WI38 (cell line): ENCODE measurements around the gene DALRD3.

Source experiments
- H3K4me3 ChIP-seq: 2 replicates; pipeline ENCODE4 v1.5.1; 2011; ENCODE audit warnings: low read depth, mild to moderate bottlenecking, control low read depth, low read length
- CTCF ChIP-seq: IDR thresholded peaks from 2 replicates; pipeline ENCODE4 v1.5.1; 2012; ENCODE audit warnings: low read depth, mild to moderate bottlenecking, control low read depth, low read length

DALRD3 gene

GRCh38 chr3:48991851-48992545 is 26.4 kb downstream of the DALRD3 start:
- 0 out of 2 replicates have a peak overlapping the region, but pooled peaks have one; percentile 0 for H3K4me3 ChIP-seq
- no peak for TF ChIP-seq CTCF

- H3K4me3 ChIP-seq: peak overlapping the region; percentile 80
- no peak for TF ChIP-seq CTCF
Observed at GRCh38 chr3:48990636-48991469, 27.5 kb downstream of the DALRD3 start.

DNA sequence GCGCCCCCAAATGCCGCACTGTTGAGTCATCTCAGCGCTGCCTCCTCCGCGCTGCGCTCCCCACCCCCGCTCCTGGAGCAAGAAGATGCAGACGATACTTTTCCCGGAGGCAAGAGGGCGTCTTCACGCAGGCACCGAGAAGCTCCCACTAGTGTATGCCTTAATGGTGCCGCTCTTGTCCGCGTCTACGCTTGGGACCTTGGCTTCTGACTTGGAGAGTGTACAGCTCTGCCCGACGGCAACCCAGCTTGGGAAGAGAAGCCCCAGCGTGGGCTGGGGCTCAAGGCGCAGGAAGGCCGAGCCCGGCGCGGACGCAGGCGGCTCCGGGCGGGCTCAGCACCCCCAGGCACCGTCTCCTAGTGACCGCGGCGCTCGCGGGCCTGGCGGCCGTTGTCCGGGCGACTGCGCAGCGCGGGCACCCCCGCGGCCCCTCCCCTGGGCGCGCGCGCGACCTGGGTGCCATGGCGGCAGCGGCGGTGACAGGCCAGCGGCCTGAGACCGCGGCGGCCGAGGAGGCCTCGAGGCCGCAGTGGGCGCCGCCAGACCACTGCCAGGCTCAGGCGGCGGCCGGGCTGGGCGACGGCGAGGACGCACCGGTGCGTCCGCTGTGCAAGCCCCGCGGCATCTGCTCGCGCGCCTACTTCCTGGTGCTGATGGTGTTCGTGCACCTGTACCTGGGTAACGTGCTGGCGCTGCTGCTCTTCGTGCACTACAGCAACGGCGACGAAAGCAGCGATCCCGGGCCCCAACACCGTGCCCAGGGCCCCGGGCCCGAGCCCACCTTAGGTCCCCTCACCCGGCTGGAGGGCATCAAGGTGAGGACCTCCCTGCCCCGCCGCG is 28.4 kb downstream of the DALRD3 start, which contains the start of gene P4HTM:
TSS of gene P4HTM (plus strand) at position 446 of the 840 bp plus-strand sequence. CDS start at position 462, 16 bp downstream.
- peak within 1 kb of the TSS; percentile 80 for H3K4me3 ChIP-seq
- TF ChIP-seq CTCF: peak; percentile 31

- peak overlapping the region; percentile 80 for H3K4me3 ChIP-seq
- TF ChIP-seq CTCF: no peak
Observed at GRCh38 chr3:48989126-48989795, 29.1 kb downstream of the DALRD3 start.

GRCh38 chr3:48985831-48986376 is 32.5 kb downstream of the DALRD3 start:
- TF ChIP-seq CTCF: no peak

DNA sequence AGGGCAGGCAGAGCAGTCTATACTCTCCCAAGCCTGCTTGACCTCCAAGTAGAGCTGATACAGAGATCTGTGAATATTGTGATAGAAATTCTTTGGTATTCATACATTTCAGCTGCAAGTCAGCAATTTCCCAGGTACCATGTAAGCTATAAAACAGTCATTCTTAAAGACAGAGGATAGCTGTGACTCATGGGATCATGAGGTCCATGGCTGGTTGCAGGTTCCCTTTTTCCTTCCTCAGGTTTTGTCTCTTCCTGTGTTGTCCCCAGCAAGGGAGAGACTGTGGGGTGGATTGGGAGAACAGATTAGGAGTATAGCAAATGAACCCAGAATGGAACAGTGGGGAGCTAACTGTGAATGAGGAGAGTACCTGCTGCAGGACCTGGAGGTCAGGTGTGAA is 33.7 kb downstream of the DALRD3 start:
- TF ChIP-seq CTCF: no peak
- H3K4me3 ChIP-seq: no peak overlapping the region

More at GRCh38 chr3:48985831-48986376, 32.5 kb downstream of the DALRD3 start:
- no peak overlapping the region for H3K4me3 ChIP-seq
